Omental fat pad (tissue), 4 donors: Measurements from ENCODE around the gene ITPRIPL1. TPM values are rescaled to one million over a fixed set of nuclear protein-coding genes. Genes with fewer than 3 reads are reported as not detected.

Source experiments
- ATAC-seq: fragments of 150-250 bp; one replicate; pipeline ENCODE4 v1.9.1; 2016; ENCODE audit warnings: mild to moderate bottlenecking, moderate library complexity; ENCODE audit not compliant: low FRiP score
- DNase-seq: peaks from one replicate; pipeline ENCODE4 v3.0.0-alpha.2; 2019; ENCODE audit warnings: low spot score
- total RNA-seq, 4 donors: library from RNA; depleted of rRNA; stranded (reverse); fragments of >200 nt; gene quantifications; one replicate each; pipeline ENCODE4 v1.1.0, GENCODE V29; 2016
- TF ChIP-seq, protein P1 (sequence below), 3 donors: fragments of 450-650 bp; IDR thresholded peaks; one replicate each; pipeline ENCODE4 v1.5.1; 2016 to 2017; ENCODE audit warnings: antibody characterized with exemption in 3 of 3, mild to moderate bottlenecking in 3 of 3, moderate library complexity in 2 of 3

ITPRIPL1 gene
- total RNA-seq, 4 donors from 2014 or later = 4.8 to 7.6 (median 6.6) TPM

- DNase-seq = no peak
- TF ChIP-seq, protein P1, sequence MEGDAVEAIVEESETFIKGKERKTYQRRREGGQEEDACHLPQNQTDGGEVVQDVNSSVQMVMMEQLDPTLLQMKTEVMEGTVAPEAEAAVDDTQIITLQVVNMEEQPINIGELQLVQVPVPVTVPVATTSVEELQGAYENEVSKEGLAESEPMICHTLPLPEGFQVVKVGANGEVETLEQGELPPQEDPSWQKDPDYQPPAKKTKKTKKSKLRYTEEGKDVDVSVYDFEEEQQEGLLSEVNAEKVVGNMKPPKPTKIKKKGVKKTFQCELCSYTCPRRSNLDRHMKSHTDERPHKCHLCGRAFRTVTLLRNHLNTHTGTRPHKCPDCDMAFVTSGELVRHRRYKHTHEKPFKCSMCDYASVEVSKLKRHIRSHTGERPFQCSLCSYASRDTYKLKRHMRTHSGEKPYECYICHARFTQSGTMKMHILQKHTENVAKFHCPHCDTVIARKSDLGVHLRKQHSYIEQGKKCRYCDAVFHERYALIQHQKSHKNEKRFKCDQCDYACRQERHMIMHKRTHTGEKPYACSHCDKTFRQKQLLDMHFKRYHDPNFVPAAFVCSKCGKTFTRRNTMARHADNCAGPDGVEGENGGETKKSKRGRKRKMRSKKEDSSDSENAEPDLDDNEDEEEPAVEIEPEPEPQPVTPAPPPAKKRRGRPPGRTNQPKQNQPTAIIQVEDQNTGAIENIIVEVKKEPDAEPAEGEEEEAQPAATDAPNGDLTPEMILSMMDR (IDR thresholded peaks at IDR 0.05) = no peak
- no peak for ATAC-seq
These were observed 15.6 kb downstream of the ITPRIPL1 start for GRCh38 chr2:96340493-96341414.

DNA sequence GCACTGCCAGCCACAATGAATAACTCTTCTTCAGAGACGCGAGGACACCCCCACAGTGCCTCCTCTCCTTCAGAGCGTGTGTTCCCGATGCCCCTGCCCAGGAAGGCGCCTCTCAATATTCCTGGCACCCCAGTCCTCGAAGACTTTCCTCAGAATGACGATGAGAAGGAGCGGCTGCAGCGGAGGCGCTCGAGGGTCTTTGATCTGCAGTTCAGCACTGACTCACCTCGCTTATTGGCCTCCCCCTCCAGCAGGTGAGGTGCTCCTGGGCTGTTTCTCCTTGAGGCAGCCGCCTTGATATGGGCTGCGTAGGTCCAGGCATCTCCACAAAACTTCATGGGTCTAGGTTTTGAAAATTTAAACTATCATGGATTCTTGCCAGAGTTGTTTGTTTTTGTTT lies 16.5 kb downstream of the ITPRIPL1 start:
- no peak for ATAC-seq
- DNase-seq = no peak
- TF ChIP-seq, protein P1 (IDR thresholded peaks at IDR 0.05) = no peak

GRCh38 chr2:96342085-96342484 lies 17.0 kb downstream of the ITPRIPL1 start:
- TF ChIP-seq, protein P1 (IDR thresholded peaks at IDR 0.05) = no peak
- DNase-seq = no peak
- ATAC-seq = no peak

DNA sequence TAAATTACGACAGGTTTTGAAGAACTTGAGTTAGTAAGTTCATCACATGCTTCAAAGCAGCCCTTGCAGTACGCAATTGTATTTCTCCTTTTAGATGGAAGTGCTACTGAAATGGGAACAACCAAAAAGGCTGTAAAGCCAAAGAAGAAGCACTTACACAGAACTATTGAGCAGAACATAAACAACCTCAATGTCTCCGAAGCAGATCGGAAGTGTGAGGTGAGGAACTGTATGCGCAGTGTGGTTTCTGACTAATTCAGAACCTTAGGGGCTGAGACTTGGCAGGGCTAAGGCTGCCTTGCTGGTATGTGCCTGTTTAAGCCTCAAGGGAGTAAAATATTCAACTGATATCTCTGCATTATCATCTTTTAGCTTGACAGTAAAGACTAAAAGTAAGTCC lies 18.9 kb downstream of the ITPRIPL1 start:
- TF ChIP-seq, protein P1 (IDR thresholded peaks at IDR 0.05) = no peak
- ATAC-seq = no peak
- no peak for DNase-seq

- DNase-seq (no peak), ATAC-seq (no peak)
- TF ChIP-seq, protein P1 (IDR thresholded peaks at IDR 0.05) = no peak
These were observed 20.3 kb downstream of the ITPRIPL1 start for GRCh38 chr2:96345438-96345837.

GRCh38 chr2:96345868-96346462 lies 20.8 kb downstream of the ITPRIPL1 start:
- DNase-seq (no peak), ATAC-seq (no peak)
- TF ChIP-seq, protein P1 (IDR thresholded peaks at IDR 0.05) = no peak
